Pulmonary artery endothelial cell (primary cell): ENCODE data around the gene ACYP2. TPM values are rescaled to one million over a fixed set of nuclear protein-coding genes. Genes with fewer than 3 reads are reported as not detected.

ENCODE experiments used
- DNase-seq: peaks from one replicate; pipeline ENCODE4 v3.0.0-alpha.2; 2011; ENCODE audit warnings: low read depth, low spot score
- total RNA-seq: library from RNA; depleted of rRNA; stranded (reverse); fragments of >200 nt; gene quantifications from 2 replicates; pipeline ENCODE4 v1.2.3, GENCODE V29; 2014

The ACYP2 gene
- total RNA-seq, 1 donor from 2014 or later, result 3.2 TPM

DNA sequence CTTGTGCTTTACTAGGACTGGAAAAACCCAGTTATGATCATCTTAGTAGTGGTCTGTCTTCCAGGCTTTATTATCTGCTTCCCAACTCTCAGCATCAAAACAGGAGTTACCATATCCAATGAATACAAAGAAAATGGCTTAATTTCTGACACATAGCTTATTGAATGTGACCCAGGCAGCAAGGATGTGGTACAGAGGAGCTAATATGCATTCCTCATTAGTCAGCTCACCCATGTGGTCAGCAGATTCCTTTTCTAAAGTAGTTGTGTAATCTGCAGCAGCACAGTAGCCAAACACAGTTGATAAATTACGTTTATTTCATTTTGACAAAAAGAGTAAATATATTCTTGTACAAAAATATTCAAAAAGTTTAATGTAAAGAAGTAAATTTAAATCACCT, 97.0 kb downstream of the ACYP2 start:
- no peak for DNase-seq

DNA sequence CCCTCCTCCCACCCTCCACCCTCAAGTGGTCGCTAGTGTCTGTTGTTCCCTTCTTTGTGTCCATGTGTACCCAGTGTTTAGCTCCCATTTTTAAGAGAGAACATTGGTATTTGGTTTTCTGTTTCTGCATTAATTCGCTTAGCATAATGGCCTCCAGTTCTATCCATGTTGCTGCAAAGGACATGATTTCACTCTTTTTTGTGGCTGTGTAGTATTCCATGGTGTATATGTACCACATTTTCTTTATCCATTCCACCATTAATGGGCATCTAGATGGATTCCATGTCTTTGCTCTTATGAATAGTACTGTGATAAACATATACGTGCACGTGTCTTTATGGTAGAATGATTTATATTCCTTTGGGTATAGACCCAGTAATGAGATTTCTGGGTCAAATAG, 97.7 kb downstream of the ACYP2 start:
- DNase-seq, result no peak

GRCh38 chr2:54224997-54225396, 109.6 kb downstream of the ACYP2 start:
- no peak for DNase-seq

DNA sequence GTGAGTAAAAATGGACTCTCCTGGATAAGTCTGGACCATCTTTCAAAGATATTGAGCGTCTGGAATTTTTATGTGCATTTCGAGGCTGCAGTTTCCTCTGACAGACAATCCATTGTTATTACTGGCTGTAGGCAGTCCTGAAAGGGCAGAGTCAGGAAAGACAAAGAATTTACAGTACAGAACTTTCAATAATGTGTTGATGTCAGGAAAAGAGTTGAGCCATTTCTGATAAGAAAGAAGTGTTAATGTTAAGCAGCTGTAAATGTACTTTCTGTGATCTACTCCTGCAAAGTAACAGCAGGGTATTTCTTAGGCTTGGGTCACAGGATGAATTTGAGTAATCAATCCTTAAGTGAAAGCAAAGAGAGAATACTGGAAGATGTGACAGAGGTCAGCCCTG, 110.8 kb downstream of the ACYP2 start:
- peak; percentile 19 for DNase-seq

- no peak for DNase-seq
These were observed 112.4 kb downstream of the ACYP2 start for GRCh38 chr2:54227798-54228197.

- DNase-seq, result no peak
These were observed 113.5 kb downstream of the ACYP2 start for GRCh38 chr2:54228945-54229344.

DNA sequence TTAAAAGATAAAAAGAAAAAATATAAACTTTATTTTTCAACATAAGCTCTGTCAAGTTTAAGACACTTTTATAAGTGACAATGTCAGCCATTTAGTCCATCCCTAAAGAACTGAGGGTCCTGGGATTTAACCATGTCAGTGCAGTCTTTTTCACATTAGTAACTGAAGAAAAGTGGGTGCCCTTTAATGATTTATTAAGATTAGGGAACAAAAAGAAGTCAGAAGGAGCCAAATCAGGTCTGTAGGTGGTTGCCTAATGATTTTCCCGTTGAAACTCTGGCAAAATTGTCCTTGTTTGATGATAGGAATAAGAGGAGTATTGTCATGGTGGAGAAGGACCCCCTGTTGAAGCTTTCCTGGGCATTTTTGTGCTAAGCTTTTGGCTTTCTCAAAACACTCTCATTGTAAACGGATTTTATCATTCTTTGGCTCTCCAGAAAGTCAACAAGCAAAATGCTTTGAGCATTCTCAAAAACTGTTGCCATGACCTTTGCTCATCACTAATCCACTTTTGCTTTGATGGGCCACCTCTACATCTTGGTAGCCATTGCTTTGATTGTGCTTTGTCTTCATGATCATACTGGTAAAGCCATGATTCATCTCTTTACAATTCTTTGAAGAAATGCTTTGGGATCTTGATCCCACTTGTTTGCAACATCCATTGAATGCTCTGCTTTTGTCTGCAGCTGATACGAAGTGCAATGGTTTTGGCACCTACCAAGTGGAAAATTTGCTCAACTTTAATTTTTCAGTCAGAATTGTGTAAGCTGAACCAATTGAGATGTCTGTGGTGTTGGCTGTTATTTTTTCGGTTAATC, 118.6 kb downstream of the ACYP2 start:
- no peak for DNase-seq

GRCh38 chr2:54237428-54237827, 122.0 kb downstream of the ACYP2 start:
- DNase-seq, result no peak

- no peak for DNase-seq
These were observed 124.0 kb downstream of the ACYP2 start for GRCh38 chr2:54239427-54239826.

- no peak for DNase-seq
These were observed 125.4 kb downstream of the ACYP2 start for GRCh38 chr2:54240515-54241469.

GRCh38 chr2:54247115-54247514, 131.7 kb downstream of the ACYP2 start:
- no peak for DNase-seq

GRCh38 chr2:54249629-54250028, 134.2 kb downstream of the ACYP2 start:
- no peak for DNase-seq

DNA sequence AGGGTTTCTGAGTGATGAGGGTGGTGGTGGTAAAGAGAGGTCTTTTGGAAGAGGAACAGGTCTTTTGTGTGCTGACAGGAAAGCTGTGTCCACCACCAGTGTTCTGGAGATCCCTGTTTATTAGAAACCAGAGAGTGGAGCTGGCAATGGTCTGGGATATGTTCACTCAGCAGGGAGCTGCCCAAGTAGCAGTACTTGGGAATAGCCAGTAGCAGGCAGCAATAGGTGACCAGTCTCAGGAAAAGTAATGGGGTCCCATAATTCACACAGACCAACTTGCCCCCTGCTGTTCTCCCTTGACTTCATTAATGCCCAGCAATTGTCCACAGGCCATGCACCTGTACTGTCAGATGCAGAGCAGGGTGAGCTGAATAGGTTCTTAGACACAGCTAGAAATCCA, 138.8 kb downstream of the ACYP2 start:
- no peak for DNase-seq

DNA sequence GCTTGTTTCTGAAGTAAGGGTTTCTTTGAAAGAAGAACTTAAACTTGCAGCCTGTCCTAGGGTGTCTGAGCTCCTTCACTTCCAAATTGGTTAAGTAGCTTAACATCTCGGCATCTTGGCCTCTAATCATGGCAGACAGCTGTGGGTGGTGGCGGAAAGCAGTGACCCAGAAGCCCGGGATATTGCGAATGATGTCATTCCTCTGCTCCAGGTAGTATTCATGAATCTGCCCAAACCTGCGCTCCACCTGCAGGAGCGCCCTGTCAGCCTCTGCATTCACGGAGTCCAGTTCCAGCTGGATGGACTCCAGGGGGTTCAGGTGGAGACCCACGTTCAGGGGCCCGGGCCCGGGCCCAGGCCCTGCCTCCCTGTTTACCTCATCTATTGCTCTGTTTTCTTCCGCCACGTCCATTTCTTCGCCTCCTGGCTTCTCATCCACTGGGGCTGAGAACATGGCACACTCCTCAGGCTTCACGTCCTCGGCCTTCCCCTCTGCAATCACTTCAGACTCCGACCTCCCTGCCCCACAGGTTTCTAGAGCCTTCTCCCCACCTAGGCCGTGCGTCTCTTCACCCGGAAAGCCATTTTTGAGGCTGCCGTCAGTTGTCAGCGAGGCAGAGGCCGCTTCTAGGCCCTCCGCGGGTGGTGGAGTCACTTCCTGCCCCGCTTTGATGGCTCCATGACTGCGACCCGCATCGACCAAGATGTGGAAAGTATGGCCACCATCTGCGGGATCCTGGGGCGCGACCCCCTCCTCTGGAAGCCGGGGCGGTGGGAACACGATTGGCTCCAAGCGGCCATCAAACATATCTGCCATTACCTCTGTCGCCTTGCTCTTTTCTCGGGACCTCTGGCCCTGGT, 140.0 kb downstream of the ACYP2 start:
- no peak for DNase-seq

- DNase-seq, result no peak
These were observed 140.8 kb downstream of the ACYP2 start, which contains the start of gene TSPYL6 for GRCh38 chr2:54256091-54256694. TSS of gene TSPYL6 (minus strand) at chr2:54256229. CDS start at chr2:54256151, 78 bp downstream.

- no peak for DNase-seq
These were observed 142.8 kb downstream of the ACYP2 start for GRCh38 chr2:54258166-54258565.

DNA sequence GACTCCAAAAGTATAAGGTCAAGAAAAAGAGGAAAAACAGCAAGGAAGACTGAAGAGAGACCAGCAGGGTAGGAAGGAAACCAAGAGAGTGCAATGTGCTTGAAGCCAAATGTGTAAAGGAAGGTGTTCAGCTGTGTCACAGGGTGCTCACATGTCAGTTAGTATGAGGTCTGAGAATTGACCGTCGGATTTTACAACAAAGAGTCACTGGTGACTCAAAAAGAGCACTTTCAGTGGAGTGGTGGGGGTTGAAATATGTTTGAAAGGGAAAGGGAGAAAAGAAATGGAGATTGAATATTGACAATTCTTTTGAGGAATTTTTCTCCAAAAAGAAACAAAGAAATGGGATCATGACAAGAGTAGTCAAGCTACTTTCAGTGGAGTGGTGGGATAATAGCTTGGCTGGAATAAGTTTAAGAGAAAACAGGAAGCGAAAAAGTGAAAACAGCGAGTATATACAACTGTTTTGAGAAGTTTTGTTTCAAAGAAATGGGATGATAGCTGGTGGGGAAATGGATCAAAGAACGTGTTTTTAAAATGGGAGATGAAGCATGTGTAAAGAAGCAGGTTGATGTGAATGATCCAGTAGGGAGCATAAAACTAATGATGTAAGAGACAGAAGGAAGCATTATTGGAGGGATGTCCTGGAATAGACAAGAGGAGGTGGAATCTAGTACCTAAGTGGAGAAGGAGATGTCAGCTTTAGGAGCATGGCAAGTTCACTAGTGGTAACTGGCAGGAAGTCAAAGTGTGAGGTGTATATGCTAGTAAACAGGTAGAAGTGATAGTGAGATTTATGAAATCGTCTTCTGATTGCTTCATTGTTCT, 144.2 kb downstream of the ACYP2 start:
- DNase-seq, result no peak

GRCh38 chr2:54260241-54260595, 144.8 kb downstream of the ACYP2 start:
- no peak for DNase-seq

DNA sequence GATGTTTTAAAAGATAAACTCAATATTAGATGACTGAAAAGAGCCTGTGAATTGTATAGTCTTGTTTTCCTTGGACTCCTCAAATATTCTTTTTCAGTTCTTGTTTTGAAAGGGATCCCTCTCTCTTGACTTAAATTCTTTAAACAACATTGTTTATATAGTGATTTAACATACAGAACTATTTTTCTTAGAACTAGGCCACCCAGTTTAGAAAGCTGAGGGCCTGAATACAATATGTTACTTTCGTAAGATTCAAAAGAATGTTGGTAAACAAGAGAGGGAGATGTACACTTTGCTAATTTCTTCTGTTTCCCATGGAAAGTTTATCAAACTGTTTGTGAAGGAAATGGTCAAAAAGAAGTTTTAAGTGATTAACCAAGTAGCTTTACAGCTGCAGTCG, 146.1 kb downstream of the ACYP2 start:
- no peak for DNase-seq
